GM12878 (cell line): ENCODE measurements around the gene FUBP3. TPM values are rescaled to one million over a fixed set of nuclear protein-coding genes. Genes with fewer than 3 reads are reported as not detected.

Source experiments
- ATAC-seq: fragments of 200-7000 bp; cut with Tn5 transposase; 3 replicates; pipeline ENCODE4 v1.9.1; 2020; ENCODE audit warnings: mild to moderate bottlenecking, moderate library complexity
- BruUV-seq: library from RNA; stranded (reverse); fragments of 400-500 nt; replicated peaks from 2 replicates; lab custom pipeline; 2021; lab: Mats Ljungman, UMichigan
- CTCF ChIA-PET: fragments of 300-600 bp; sonication (Branson Sonifier 250); formaldehyde crosslinking; extraction: SDS; loops from one replicate; lab custom pipeline; 2021; ENCODE audit warnings: inconsistent platforms; lab: Yijun Ruan, JAX
- POLR2A ChIA-PET: fragments of 350-600 bp; formaldehyde crosslinking; extraction: SDS; loops from one replicate; lab custom pipeline; 2021; ENCODE audit warnings: inconsistent platforms; lab: Charles Lee
- RAD21 ChIA-PET: fragments of 300-600 bp; sonication (Branson Sonifier 250); formaldehyde crosslinking; loops from one replicate; lab custom pipeline; 2023; ENCODE audit warnings: antibody characterized with exemption; ENCODE audit not compliant: unreplicated experiment; lab: Charles Lee
- SMC1A ChIA-PET: fragments of 300-600 bp; sonication (Branson Sonifier 250); formaldehyde crosslinking; loops from one replicate; lab custom pipeline; 2023; ENCODE audit not compliant: unreplicated experiment, uncharacterized antibody; lab: Charles Lee
- DNase-seq: peaks from one replicate; pipeline ENCODE4 v3.0.0-alpha.2; 2011; ENCODE audit warnings: low read depth, low spot score
- FAIRE-seq: peaks from 3 replicates; lab custom pipeline; 2011; peaks lifted over from hg19 to GRCh38; lab: Jason Lieb, UNC
- H2AFZ ChIP-seq: 2 replicates; pipeline ENCODE4 v1.6.0; 2011; ENCODE audit warnings: low read depth, low read length, control low read depth; ENCODE audit not compliant: control insufficient read depth
- H3K27ac ChIP-seq: 2 replicates; pipeline ENCODE4 v1.5.1; 2011; ENCODE audit warnings: control low read depth; ENCODE audit not compliant: control insufficient read depth, insufficient read depth
- H3K27me3 ChIP-seq, 2 experiments: replicated peaks in 1 of 2; 2 replicates each; pipeline versions ENCODE4 v1.6.0 to v1.6.1; 2011; ENCODE audit warnings: low read length in 1 of 2; ENCODE audit not compliant: control insufficient read depth in 2 of 2, insufficient read depth in 2 of 2
- H3K36me3 ChIP-seq, 2 experiments: 2 replicates each; pipeline ENCODE4 v1.5.1; 2011; ENCODE audit warnings: low read length in 1 of 2; ENCODE audit not compliant: control insufficient read depth in 2 of 2, insufficient read depth in 2 of 2
- H3K4me1 ChIP-seq: 2 replicates; pipeline ENCODE4 v1.6.1; 2011; ENCODE audit warnings: mild to moderate bottlenecking, low read length, moderate library complexity, mixed read lengths; ENCODE audit not compliant: control insufficient read depth, insufficient read depth
- H3K4me2 ChIP-seq: 2 replicates; pipeline ENCODE4 v1.6.0; 2011; ENCODE audit warnings: control low read depth; ENCODE audit not compliant: control insufficient read depth, insufficient read depth
- H3K4me3 ChIP-seq: fragments of 200-600 bp; sonication (generic); 2 replicates; pipeline ENCODE4 v1.5.1; 2016
- H3K79me2 ChIP-seq: 2 replicates; pipeline ENCODE4 v1.6.0; 2011; ENCODE audit warnings: low read length; ENCODE audit not compliant: control insufficient read depth, insufficient read depth
- H3K9ac ChIP-seq: 2 replicates; pipeline ENCODE4 v1.8.0; 2011; ENCODE audit warnings: low read length, control low read depth, mixed read lengths; ENCODE audit not compliant: control insufficient read depth, insufficient read depth
- H3K9me3 ChIP-seq: replicated peaks from 3 replicates; pipeline ENCODE4 v1.5.1; 2011; ENCODE audit warnings: mild to moderate bottlenecking, low read length; ENCODE audit not compliant: control insufficient read depth, insufficient read depth
- H4K20me1 ChIP-seq: 2 replicates; pipeline ENCODE4 v1.6.0; 2011; ENCODE audit not compliant: control insufficient read depth, insufficient read depth
- CUX1 ChIP-seq: IDR thresholded peaks from 2 replicates; pipeline ENCODE4 v1.6.1; 2012; ENCODE audit warnings: improper control_type of control experiment, low read depth, low read length; ENCODE audit not compliant: insufficient replicate concordance
- PML ChIP-seq: IDR thresholded peaks from 2 replicates; pipeline ENCODE4 v1.6.1; 2012; ENCODE audit warnings: low read length, inconsistent platforms
- POLR2AphosphoS2 ChIP-seq: IDR thresholded peaks from 2 replicates; pipeline ENCODE4 v1.6.1; 2011; ENCODE audit warnings: low read depth, mild to moderate bottlenecking, low read length, improper control_type of control experiment, moderate library complexity
- ZBTB33 ChIP-seq: fragments of 450-650 bp; IDR thresholded peaks from 2 replicates; pipeline ENCODE4 v1.6.1; 2017; ENCODE audit warnings: mild to moderate bottlenecking
- WGBS: methylation state at CpG from one replicate; pipeline ENCODE4 v1.1.6; 2016; ENCODE audit warnings: low lambda C conversion rate; ENCODE audit not compliant: insufficient replicate concordance, insufficient coverage; ENCODE audit errors: missing lambda C conversion rate; 5-methylcytosine and 5-hydroxymethylcytosine counted together
- in situ Hi-C: fragments of 300-500 bp; cut with MboI; formaldehyde crosslinking; loops from 9 replicates; pipeline ENCODE4 v1.14.3; 2018; ENCODE audit warnings: mixed read lengths
- intact Hi-C: fragments of 100-400 bp; cut with micrococcal nuclease; formaldehyde crosslinking; loops from one replicate; pipeline ENCODE4 v1.14.2; 2022; ENCODE audit not compliant: unreplicated experiment
- polyA plus RNA-seq, 11 experiments: library from polyadenylated mRNA; depleted of rRNA in 4 of 11; unstranded in 6 of 11; stranded (reverse) in 5 of 11; fragments of >200 nt; fragmentation: Nextera tagmentation in 4 of 11; fragmentation: Illumina TruSeq in 1 of 11; extraction: Ambion mirVana in 4 of 11; extraction: Trizol in 1 of 11; gene quantifications; 1 replicate in 1 of 11; 2 replicates in 10 of 11; pipeline versions ENCODE4 v1.2.1 to v1.2.3, GENCODE V29; 2011 to 2016; ENCODE audit warnings: inconsistent platforms in 2 of 11, missing spikeins in 2 of 11, low read depth in 1 of 11
- total RNA-seq, 4 experiments: library from RNA; depleted of rRNA in 3 of 4; stranded (reverse); fragments of >200 nt in 3 of 4; fragmentation: Illumina TruSeq in 1 of 4; extraction: Trizol in 1 of 4; gene quantifications; 2 replicates each; pipeline versions ENCODE4 v1.2.1 to v1.2.3, GENCODE V29; 2013 to 2021

Gene FUBP3
- total and polyA plus RNA-seq, 10 of the 15 experiments (the other 5 are each of a cell fraction or from before 2014, with no cell fraction given): 2.4 to 49.4 (median 37.2) TPM

- TF ChIP-seq POLR2AphosphoS2 (0 out of 2 replicates have a peak, but pooled peaks have one; percentile 29), CUX1 (no peak)
Observed at GRCh38 chr9:130578865-130579737, at the start of gene FUBP3 (continued).

- Histone ChIP-seq H3K79me2 (no peaks in the 10 kb centered on the region), H3K27me3 (peaks cover 2% of the 10 kb centered on the region in 2 experiments; a peak in 2 of 4 replicates), H3K4me1 (no peaks in the 10 kb centered on the region), H3K36me3 (no peaks in the 10 kb centered on the region), H3K27ac (no peak overlapping the region), H3K4me3 (no peak overlapping the region), H2AFZ (no peak overlapping the region), H3K4me2 (no peak overlapping the region)
- WGBS: 49% methylated on average over 9 of the region's 9 CpGs
- SMC1A ChIA-PET: no interaction called here
- POLR2A ChIA-PET: no interaction called here
- no peak for ATAC-seq
- TF ChIP-seq ZBTB33 (no peak), PML (no peak)
- TF ChIP-seq, all 136 proteins: peak for 0
- H3K9ac ChIP-seq: no peak overlapping the region
- ChIA-PET CTCF (no interaction called here), RAD21 (no interaction called here)
- FAIRE-seq (no peak), DNase-seq (no peak)
- no peaks in the 10 kb centered on the region for H3K9me3 ChIP-seq
- no TSS peak for BruUV-seq
- in situ Hi-C loops: no loop called here
- no peaks in the 10 kb centered on the region for H4K20me1 ChIP-seq
- intact Hi-C loops: no loop called here
Observed at GRCh38 chr9:130530938-130531337, 48.4 kb upstream of the FUBP3 start.
